Astrocyte of the cerebellum (primary cell): Measurements from ENCODE around the gene SERPINE1.

Experiments used
- DNase-seq: peaks from one replicate; pipeline ENCODE4 v3.0.0-alpha.2; 2011; ENCODE audit warnings: low read depth
- H3K4me3 ChIP-seq: 2 replicates; pipeline ENCODE4 v1.5.1; 2011; ENCODE audit warnings: mild to moderate bottlenecking, low read depth, low read length, moderate library complexity
- CTCF ChIP-seq: IDR thresholded peaks from 2 replicates; pipeline ENCODE4 v1.5.1; 2012; ENCODE audit warnings: low read length, low read depth, moderate library complexity, mild to moderate bottlenecking; ENCODE audit errors: missing control alignments
- in situ Hi-C: cut with HindIII; loops from 2 replicates; pipeline ENCODE4 v1.10.0; 2017; ENCODE audit warnings: low sequenced_read_pairs

SERPINE1 gene

DNA sequence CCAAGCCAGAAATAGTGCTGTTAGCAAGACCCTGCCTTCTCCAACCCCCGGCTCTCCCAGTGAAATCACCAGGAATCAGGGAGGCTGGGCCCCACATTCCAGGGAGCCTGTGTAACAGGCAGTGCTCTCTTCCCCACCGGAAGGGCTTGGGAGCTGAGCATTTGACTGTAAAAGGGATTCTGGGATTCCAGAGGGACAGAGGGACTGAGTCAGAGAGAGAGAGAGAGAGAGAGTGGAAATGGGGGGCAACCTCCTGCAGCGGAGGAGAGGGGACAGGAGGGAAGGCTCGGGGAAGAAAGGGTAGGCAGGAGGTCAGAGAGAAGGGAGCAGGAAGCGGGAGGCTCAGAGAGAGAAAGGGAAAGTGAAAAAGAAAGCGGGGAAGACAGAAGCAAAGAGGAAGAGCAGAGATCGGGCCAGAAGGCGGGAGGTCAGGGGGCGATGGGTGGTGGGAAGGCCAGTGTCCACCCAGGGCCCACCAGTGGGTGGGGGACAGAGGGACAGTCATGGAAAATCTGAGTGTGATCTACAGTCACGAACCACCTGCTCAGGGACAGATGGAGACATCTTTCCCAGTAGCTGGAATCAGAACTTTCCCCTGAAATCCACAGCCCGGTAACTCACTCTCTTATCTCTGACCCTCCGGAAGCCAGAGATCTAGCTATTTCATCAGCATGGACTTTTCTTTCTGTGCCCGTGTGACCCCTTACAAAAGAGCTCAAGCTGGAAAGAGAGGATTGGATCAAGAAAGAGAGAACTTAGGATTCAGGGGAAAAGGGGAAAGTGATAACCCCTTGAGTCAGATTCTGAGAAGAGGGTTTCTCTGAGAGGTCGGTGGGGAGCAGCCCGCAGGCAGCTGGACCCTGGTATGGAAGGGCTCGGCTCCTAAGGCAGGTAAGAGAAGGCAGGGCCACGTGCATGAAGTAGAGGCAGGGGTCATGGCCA lies 4.6 kb upstream of the SERPINE1 start:
- TF ChIP-seq CTCF: no peak
- DNase-seq: peak; percentile 84
- no peak overlapping the region for H3K4me3 ChIP-seq
- in situ Hi-C loops: no loop called here

DNA sequence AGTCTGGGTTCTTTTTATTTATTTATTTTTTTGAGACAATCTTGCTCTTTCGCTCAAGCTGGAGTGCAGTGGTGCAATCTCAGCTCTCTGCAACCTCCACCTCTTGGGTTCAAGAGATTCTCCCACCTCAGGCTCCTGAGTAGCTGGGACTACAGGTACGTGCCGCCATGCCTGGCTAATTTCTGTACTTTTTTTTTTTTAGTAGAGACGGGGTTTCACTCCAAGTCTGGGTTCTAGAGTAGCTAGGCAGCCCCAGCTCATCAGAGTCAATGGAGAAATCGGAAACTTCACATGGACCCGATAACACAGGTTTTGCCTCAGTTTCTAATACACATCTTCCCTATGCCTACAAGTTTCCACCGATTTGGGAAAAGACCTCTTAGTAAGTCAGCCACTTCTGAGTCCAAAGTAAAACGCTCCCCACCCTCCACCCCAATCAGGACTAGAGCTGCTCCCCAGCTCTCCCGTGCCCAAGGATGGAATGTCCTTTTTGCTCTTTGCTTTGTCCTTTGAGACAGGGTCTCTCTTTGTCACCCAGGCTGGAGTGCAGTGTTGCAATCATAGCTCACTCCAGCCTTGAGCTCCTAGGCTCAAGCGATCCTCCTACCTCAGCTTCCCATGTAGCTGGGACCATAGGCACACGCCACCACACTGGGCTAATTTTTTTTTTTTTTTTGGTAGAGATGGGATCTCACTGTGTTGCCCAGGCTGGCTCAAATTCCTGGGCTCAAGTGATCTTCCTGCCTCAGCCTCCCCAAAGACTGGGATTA lies 3.8 kb upstream of the SERPINE1 start:
- H3K4me3 ChIP-seq: no peak overlapping the region
- no peak for DNase-seq
- TF ChIP-seq CTCF: no peak
- in situ Hi-C loops: no loop called here

GRCh38 chr7:101123703-101124068 lies 3.2 kb upstream of the SERPINE1 start:
- H3K4me3 ChIP-seq: no peak overlapping the region
- TF ChIP-seq CTCF: no peak
- in situ Hi-C loops: no loop called here
- no peak for DNase-seq

DNA sequence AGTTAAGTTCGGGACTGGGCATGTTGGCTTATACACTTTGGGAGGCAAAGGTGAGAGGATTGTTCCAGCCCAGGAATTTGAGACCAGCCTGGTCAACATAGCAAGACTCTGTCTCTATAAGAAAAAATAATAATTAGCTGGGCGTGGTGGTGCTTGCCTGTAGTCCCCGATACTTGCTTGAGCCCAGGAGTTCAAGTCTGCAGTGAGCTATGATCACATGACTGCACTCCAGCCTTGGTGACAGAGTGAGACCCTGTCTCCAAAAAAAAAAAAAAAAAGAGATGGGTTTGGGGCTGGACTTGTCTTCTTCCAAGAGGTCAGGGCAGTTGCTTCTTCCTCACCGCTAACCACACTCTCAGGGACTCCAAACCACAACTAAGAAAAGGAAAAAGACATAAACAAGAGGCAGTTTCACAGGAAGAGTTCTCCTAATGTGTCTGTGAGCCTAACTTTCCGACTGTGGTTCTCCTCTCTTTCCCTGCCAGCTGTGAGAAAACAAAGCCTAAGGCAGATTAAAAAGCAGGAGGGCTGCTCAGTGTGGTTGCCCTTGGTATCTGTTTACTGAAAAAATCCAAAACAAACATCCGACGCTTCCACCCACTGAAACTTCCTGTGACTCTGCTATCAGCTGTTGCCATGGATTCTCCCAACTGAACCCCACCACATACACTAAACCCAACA lies 2.4 kb upstream of the SERPINE1 start:
- in situ Hi-C loops: no loop called here
- peak; percentile 96 for DNase-seq
- TF ChIP-seq CTCF: no peak
- H3K4me3 ChIP-seq: no peak overlapping the region

DNA sequence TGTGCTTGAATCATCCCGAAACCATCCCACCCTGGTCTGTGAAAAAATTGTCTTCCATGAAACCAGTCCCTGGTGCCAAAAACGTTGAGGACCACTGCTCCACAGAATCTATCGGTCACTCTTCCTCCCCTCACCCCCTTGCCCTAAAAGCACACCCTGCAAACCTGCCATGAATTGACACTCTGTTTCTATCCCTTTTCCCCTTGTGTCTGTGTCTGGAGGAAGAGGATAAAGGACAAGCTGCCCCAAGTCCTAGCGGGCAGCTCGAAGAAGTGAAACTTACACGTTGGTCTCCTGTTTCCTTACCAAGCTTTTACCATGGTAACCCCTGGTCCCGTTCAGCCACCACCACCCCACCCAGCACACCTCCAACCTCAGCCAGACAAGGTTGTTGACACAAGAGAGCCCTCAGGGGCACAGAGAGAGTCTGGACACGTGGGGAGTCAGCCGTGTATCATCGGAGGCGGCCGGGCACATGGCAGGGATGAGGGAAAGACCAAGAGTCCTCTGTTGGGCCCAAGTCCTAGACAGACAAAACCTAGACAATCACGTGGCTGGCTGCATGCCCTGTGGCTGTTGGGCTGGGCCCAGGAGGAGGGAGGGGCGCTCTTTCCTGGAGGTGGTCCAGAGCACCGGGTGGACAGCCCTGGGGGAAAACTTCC lies 784 bp upstream of the SERPINE1 start:
- DNase-seq: no peak
- H3K4me3 ChIP-seq: no peak overlapping the region
- in situ Hi-C loops: no loop called here
- no peak for TF ChIP-seq CTCF
